NCI-H1105 (cell line): ENCODE measurements around the gene HTRA3.

ENCODE experiments used
- DNase-seq: peaks from one replicate; lab custom pipeline; 2025; lab: John Stamatoyannopoulos, UW

HTRA3 gene

DNA sequence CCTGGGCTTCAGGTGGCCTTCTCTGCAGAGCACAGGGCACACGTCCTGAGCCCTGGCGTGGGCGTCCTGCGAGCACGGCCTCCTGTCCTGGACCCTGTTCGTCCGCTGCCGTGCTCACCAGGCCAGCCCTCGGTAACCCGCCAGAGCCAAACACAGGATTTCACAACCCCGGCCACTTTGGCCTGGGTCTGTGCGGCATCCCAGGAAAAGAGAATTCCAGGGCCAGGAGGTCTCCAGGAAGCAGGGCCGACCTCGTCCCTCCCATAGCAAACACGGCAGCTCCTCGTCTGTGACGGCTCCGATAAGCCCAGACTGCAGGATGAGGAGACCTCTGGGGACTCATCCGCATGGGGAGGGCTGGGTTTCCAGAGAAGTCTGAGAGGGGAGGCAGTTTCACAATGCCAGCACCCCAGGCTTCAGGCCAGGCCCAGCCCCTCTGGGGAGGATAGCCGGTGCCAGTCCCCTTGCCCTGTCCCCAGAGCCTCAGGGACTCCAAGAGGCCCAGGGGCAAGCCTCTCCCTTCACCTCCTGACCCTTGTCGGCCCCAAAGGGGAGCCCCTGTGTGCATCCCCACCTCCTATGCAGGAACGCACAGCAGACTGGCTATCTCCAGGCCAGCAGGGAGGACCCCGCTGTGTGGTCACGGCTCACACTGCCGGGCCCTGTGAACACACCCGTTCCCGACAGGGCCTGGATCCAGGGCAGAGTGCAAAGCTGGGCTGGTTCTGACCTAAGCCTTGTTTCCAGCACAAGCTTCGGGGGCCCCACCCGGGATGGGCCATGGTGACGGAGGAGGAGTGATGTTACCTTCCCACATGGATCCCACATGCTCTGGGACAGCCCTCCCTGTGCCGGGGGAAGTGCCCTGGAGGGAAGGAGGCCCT lies 22.3 kb upstream of the HTRA3 start:
- DNase-seq, result no peak

DNA sequence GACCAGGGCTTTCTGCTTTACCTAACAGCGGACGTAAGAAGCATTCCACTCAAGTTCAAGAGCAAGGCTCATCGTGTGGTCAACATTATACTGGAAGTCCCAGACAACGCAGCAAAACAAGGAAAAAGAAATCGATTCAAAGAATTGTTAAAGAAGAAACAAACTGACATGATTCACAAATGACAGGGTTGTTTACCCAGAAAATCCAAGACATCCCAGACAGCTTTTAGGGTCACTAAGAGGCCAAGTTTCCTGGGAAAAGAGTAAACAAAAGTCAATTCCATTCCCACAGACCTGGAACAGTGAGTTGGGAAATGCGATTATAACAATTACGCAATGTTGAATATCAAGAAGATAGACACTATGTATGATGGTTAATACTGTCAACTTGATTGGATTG lies 21.5 kb upstream of the HTRA3 start:
- no peak for DNase-seq

DNA sequence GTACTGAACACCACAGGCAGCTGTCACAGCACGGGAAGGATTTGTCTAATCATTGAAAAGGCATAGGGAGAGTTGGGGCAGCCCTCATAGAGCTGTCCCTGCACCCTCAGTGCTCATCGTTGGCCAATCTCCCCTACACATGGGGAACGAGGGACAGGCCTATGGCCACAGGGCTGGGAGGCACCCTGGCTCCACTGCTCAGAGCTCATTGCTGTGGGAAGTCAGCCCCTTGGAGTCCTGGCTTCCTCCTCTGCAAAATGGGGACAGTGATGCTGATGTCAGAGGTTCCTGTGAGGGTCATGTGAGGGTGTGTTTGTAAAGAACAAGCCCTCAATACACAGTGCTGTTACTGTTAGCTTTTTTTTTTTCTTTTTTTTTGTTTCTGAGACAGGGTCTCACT lies 19.3 kb upstream of the HTRA3 start:
- no peak for DNase-seq

DNA sequence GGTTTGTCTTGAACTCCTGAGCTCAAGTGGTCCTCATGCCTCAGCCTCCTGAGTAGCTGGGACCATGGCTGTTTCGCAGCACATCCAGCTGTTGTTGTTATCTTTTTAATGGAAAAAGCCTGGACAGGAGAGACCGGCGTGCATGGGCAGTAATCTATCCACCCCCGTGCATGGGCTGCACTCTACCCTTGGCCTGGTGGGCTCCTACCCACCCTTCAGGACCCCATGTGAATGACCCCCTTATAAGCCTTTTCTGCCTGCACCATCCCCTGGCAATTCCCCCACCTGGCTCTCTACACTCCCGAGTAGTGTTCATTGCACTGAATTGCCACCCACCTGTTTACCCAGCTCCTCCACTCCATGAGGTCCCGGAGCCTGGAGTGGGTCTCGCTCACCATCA lies 18.9 kb upstream of the HTRA3 start:
- no peak for DNase-seq

DNA sequence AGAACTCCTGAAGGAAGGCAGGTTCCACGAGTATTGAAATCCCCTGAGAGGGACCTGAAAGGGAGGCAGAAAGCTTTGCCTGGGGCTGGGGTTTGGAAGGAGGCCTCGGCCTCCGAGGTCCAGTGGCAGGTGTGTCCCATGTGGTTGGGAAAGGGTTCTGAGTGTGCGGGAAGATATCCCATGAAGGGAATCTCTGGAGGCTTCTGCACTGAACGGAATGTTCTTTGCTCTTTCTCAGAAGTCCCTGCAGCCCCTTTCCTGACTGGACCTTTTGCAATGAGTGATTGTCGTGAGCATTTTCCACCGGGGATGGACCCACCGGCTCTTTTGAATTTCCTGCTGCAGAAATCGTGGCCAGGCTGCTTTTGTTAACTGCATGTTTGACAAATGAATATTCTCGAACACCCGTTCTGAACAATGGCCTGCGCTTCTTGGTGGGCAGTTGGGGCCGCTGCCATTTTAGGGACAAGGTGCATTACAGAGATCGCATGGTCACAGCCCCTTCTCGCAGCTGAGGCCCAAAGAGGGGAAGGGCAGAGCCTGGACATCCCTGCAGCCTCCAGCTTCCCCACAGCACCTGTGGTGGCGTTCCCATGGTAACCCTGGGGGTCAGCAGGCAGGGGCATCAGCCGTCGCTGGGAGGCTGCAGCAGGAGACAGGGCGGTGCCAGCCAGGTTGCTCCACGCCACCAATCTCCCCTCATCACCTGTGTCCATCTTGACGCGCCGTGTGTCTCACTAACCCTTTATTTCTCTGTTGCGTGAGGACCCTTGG lies 18.3 kb upstream of the HTRA3 start:
- DNase-seq, result no peak

DNA sequence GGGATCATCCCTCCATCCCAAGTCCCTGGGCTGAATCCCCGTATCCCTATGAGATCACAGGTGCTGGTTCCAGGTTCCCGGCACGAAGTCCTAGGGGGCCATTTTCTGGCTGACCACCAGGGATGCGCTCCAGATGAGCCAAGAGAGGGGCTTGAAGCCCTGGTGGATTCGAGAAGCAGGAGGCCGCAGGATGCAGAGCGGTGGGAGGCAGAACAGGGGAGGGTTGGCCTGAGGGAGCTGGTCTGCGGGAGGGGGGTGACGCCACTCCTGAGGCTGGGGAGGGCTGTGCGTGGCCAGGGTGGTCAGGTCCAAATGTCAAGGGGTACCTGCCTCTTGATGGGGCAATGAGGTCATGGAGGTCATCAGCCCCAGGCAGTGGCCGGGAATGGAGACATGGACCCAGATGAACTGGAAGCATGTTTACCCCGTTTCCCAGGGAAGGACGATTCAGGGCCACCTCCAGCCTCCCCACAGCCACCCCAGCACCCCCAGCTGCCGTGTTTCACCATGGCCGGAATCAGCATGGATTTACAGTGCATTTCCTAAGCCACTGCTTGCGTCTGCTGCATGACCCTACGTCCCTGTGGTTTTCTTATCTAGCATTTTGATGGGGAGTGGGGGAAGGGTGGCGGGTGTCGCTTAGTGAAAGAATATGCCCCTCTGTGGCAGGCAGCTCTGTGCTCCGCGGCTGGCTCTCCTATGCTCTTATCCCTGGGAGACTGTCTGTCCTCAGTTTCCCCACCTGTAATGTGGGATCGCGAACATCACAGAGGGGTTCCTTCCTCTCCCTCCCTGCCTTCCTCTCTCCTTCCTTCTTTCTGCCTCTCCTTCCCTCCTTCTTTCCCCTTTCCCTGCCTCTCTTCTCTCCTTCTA lies 17.0 kb upstream of the HTRA3 start:
- DNase-seq, result no peak

DNA sequence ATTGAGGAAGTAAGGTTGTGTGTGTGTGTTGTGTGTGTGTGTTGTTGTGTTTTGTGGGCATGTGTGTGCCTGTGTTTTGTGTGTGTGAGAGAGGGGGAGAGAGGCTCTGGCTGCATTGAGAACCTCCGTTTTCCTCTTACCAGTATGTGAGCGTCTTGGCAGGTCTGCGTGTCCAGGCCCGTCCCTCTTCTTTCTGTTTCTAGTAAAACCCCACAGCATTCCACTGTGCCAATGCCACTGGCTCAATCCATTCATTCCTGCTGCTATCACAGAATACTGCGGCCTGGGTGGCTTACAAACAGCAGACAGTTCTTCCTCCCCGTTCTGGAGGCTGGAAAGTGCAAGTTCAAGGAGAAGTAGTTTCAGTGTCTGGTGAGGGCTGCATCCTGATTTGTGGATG lies 15.5 kb upstream of the HTRA3 start:
- DNase-seq, result no peak

DNA sequence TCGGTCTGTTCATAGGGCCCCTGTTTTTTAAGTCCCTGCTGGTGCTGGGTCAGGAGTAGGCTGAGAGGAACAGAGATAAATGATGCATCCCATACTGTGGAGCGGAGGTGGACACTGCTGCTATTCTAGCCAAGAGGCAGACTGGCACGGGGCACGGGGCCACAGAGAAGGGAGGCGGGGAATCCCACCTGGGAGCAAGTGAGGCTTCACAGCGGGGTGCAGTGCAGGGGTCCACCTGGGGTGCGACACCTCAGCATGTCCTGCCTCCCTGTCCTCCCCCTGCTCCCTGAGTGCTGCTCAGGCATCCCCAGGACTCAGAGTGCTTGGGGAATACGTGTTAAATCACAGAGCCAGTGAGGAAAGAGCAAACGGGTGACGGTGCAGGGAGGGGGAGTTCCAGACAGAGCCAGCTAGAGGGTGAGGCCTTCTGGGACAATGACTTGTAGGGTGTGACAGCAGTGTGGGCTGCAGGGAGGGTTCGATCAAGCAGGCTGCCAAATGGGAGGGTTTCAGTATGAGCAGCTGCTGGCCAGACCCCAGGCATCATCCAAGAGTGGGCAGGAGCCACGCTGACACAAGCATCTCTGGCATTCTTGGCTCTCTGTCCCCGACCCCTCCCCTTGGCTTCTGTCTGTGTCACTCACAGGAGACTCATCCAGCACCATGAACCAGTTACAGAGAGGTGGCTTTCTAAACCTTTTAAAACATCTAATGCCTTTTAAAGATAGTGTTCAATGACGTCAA lies 13.7 kb upstream of the HTRA3 start:
- no peak for DNase-seq

DNA sequence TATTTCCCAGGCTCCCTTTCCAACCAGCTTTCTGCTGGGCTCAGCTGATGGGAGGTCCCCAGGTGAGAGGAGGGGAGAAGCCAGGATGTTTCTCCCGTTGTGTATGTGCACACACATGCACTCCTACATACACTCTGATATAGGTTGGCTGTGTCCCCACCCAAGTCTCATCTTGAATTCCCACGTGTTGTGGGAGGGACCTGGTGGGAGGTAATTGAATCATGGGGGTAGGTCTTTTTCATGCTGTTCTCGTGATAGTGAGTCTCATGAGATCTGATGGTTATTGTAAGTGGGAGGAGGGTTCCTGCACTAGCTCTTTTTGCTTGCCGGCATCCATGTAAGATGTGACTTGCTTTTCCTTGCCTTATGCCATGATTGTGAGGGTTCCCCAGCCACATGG lies 11.7 kb upstream of the HTRA3 start:
- no peak for DNase-seq

DNA sequence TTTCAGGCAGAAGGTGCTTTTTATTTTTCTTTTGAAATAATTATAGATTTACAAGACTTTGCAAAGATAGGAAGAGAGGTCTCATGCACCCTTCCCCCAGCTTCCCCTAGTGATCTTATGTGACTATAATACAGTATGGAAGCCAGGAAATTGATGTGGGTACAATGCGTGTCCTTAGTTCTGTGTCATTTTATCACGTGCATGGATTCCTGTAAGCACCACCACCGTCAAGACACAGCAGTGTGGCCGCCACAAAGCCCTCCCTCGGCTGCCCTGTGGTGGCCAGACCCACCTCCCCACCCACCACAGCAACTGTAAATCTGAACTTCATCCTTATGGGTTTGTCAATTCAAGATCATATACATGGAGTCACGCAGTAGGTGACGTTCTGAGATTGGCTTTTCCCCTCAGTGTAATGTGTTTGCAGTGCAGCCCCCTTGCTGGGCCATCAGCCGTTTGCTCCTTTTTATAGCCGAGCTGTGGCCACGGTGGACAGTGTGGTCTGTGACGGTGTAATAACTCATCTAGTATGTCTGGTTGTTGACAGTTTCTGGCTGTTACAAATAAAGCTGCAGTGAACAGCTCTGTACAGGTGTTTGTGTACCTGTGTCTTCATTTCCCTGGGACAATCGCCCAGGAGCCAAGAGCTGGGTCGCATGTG lies 10.9 kb upstream of the HTRA3 start:
- no peak for DNase-seq

DNA sequence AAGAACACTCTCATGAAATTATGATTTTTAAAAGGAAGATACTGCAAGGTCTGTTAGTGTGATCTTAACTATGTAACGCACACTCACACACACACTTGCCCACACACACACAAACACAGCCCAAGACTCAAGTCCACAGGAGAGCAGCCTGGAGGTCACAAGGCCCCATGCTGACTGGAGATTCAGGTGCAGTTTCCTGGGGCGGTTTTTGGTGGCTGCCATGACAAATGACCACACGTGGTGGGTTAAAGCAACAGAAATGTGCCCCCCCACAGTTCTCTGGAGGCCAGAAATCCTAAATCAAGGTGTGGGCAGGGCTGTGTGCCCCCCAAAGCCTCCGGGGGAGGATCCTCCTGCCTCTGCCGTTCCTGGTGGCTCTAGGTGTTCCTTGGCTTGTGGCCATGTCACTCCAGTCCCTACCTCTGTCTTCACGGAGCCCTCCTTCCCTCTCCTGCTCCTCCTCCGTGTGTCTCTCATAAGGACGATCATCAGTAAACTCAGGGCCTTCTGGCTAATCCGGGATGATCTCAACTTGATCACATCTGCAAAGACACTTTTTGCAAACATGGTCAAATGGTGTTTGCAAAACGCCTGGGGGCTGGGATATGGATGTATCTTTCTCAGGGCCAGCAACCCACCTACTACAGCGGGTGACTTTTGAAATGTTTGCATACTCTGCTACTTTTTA lies 9.7 kb upstream of the HTRA3 start:
- DNase-seq, result no peak

DNA sequence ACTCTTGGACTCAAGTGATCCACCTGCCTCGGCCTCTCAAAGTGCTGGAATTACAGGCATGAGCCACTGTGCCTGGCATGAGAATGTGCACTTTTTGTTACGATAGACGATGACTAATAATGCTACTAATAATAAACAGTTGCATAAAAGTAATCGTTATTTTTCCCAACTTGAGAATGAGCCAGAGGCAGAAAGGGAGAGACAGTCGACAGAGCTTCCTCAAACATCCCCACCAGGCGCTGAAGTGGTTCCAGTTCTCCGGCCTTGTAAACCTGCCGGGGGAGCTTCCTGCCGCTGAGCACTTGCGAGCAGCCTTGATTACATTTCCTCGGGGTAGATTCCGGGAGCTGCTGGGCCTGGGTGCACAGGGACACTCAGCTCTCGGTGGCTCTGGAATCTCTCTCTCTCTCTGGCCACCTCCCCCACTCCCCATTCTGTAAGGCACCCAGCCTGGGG lies 8.9 kb upstream of the HTRA3 start:
- no peak for DNase-seq

DNA sequence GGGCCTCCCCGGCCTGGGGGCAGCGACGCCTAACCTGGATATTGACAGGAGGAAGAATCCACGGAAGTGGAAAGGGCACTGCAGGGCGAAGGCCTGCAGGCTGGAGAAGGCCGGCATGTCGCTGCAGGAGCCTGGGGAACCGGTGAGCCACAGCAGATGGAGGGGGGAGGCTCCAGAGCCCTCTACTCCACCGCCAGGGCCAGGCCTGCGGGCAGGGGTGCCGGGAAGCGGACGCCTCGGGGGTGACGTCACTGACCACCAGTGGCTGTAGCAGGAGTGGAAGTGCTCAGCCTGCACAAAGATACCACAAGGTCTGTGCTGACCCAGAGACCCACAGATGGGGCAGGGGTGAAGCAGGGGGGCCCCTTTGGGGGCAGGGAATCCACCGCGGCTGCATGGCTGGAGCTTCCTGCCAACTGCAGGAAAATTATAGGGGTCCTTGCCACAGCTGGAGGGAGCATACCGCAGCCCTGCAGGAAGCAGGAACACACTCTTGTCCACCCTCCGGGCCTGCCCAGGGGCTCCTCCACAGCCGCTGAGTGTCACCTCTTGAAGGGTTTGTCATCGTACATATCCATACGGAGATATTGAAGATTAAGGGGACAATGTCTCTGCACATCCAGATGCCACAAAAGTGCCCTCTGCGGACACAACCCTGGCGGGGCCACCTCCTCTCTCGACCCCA lies 7.6 kb upstream of the HTRA3 start:
- no peak for DNase-seq

DNA sequence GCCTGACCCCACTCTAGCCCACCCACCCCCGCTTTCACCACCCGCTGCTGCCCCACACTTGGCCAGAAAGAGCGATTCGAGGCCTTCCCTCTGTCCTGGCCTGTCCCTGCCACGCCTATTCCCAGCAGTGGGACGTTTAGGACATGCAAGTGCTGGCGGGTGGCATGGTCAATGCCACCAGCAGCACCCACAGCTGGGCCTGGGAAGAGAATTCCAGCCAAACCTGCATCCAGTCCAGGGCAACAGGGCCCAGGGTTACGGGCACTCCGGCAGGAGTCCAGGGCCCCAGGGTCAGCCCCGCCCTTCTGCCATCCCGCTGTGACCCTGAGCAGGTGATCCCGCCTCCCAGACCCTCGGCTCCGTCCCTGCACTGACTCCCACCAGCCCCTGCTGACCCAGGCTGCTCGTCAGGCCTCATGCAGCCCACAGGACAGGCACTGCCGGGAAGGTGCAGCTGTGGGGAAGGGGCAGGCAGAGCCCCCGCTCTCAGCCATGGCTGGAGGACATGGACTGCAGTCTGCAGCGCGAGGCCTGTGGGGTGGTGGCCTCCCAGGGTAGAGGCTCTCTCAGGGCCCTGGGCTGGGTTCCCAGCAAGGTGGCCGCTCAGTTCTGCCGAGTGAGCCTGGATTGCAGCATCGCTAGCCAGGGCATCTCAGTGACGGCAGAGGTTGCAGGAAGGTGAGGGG lies 6.8 kb upstream of the HTRA3 start:
- DNase-seq, result no peak

DNA sequence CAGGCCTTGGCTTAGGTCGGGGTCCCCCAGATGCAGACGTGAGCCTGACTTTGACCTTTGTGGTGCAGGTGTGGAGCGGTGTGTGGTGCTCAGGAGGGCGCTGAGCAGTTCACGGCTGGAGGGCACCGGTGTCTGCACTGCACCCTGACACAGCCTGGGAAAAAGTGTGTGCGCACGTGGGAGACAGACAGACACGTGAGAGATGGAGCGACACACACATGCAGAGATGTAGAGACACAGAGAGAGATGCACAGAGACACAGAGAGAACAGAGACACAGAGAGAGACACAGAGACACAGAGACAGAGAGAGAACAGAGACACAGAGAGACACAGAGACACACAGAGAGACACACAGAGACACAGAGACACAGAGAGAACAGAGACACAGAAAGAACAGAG lies 6.2 kb upstream of the HTRA3 start:
- DNase-seq, result no peak

DNA sequence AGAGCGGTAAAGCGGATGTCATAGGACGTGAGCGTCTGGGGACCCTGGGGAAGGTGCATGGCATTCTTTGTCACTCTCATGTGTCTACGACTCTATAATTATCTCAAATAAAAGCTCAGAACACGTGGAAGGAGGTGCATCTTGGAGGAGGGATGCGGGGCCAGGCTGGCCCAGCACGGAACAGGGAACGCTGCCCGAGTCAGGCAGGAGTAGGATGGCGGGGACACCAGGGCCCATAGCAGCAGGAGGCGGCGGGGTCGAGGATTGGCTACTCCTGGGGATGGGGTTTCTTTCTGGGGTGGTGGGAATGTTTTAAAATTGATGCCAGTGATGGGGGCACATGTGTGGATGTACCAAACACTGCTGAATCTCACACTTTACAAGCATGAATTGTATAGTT lies 5.4 kb upstream of the HTRA3 start:
- no peak for DNase-seq

DNA sequence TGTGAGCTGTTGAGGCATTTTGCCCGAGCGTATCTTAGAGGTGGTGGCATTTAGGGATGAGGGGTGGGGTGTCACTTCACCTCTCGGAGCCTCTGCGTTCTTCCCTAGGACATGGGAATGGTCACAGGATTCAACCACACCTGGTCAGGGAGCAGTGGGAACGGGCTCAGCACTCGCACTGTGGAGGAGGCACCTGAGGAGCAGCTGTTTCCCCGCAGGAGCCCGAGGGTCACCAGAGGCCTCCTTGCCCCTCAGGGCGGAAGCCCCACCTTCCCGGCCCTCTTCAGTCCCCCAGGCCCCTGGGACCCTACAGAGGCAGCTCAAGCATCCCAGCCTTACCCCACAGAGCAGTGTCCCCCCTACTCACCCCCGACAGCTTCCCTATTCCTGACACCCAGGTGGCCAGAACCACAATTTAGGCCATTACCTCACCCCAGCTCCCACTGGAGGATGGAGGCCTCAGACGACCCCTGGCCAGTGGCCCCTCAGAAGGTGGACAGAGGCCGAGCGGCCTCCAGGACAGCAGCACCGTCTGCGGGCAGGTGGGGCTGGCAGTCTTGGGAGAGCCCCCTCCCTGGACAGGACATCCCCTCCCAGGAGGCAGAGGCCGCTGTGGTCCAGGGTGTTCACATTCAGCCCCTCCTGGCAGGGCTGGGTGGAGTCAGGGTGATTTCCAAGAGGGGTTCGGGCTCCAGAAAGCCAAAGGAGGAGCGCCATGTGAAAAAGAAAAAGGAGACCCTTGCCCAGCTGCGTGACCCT lies 4.2 kb upstream of the HTRA3 start:
- no peak for DNase-seq

DNA sequence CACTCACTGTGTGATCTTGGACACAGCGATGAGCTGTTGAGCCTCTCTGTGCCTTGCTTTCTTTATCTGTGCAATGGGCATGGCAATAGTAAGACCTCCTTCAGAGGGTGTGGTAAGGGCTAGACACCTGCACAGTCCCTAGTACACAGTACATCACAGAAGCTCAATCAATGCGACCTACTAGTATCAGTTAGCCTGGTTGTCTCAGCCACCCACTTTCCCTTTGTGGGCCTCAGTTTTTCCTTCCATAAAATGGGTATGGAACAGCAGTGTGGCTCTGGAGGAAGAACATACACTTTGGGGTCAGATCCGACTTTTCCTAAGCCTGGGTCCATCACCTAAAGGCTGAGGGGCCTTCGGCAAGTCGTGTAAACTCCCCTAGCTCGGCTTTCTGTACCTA lies 3.5 kb upstream of the HTRA3 start:
- no peak for DNase-seq

DNA sequence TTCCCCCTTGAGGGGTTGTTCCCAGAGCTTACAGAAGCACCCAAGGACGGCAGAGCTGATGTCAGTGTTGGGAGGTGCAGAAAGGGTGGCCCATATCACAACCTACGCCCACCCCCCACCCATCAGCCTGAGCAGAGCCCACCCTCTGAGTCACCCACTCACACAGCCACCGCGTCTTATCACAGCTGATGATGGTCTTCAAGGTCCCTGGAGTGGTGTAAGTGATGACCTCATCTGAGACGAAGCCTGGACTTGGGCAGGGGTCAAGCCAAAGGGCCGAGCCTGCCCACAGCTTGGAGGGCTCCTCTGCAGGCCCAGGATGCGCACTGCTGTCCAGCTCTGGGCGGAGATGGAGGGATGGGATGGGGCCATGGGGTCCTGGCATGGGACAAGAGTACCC lies 3.0 kb upstream of the HTRA3 start:
- no peak for DNase-seq
